Measurements from ENCODE around the gene ASCC1.

DNA sequence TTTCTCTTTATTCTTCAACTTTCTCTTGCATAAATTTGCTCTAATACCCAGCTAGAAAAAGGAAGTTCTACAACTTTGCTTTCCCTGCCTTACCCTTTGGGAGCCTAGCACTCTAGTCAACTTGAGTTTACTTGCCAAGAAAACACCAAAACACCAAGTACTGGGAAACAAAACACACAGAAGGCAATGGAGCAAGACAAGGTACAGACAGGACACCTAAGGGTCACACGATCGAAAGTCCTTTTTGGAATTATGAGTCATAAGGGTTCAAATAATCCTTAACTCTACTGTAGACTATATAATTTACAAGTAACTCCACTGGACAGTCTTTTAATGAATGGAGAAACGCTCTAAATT lies 42.8 kb downstream of the ASCC1 start:
- TF ChIP-seq, protein P1, sequence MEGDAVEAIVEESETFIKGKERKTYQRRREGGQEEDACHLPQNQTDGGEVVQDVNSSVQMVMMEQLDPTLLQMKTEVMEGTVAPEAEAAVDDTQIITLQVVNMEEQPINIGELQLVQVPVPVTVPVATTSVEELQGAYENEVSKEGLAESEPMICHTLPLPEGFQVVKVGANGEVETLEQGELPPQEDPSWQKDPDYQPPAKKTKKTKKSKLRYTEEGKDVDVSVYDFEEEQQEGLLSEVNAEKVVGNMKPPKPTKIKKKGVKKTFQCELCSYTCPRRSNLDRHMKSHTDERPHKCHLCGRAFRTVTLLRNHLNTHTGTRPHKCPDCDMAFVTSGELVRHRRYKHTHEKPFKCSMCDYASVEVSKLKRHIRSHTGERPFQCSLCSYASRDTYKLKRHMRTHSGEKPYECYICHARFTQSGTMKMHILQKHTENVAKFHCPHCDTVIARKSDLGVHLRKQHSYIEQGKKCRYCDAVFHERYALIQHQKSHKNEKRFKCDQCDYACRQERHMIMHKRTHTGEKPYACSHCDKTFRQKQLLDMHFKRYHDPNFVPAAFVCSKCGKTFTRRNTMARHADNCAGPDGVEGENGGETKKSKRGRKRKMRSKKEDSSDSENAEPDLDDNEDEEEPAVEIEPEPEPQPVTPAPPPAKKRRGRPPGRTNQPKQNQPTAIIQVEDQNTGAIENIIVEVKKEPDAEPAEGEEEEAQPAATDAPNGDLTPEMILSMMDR (IDR thresholded peaks at IDR 0.05): no peak
- TF ChIP-seq POLR2A (IDR thresholded peaks at IDR 0.05): no peak
- no peak for TF ChIP-seq POLR2AphosphoS5 (IDR thresholded peaks at IDR 0.05)
- TF ChIP-seq EP300 (IDR thresholded peaks at IDR 0.05): no peak

Data from sigmoid colon (tissue), 4 donors.